Progenitor cell of endocrine pancreas (in vitro differentiated cells): ENCODE data around the gene NCOA1. TPM values are rescaled to one million over a fixed set of nuclear protein-coding genes. Genes with fewer than 3 reads are reported as not detected.
A peak's percentile ranks its signal among the peaks of the same experiment; 100 is the strongest.

Source experiments
- DNase-seq: peaks from one replicate; pipeline ENCODE4 v3.0.0; 2021; ENCODE audit warnings: low spot score; ENCODE audit not compliant: unreplicated experiment
- H3K27ac Mint-ChIP-seq: 2 replicates; pipeline ENCODE4 v1.8.0; 2021; ENCODE audit warnings: mild to moderate bottlenecking, moderate library complexity, mixed read lengths
- H3K27me3 Mint-ChIP-seq: 2 replicates; pipeline ENCODE4 v1.8.0; 2021; ENCODE audit warnings: mixed read lengths
- H3K36me3 Mint-ChIP-seq: 2 replicates; pipeline ENCODE4 v1.8.0; 2022; ENCODE audit warnings: mixed read lengths; ENCODE audit not compliant: insufficient read depth
- H3K4me1 Mint-ChIP-seq: 2 replicates; pipeline ENCODE4 v1.8.0; 2021; ENCODE audit warnings: low read depth, mixed read lengths
- H3K4me3 Mint-ChIP-seq: 2 replicates; pipeline ENCODE4 v1.8.0; 2021; ENCODE audit warnings: low read depth, mild to moderate bottlenecking, moderate library complexity, mixed read lengths
- H3K9me3 Mint-ChIP-seq: 2 replicates; pipeline ENCODE4 v1.8.0; 2021; ENCODE audit warnings: low read depth, mixed read lengths
- total RNA-seq: library from RNA; stranded (reverse); gene quantifications from 2 replicates; pipeline ENCODE4 v1.2.1, GENCODE V29; 2021
- TF ChIP-seq, protein P1 (sequence below): fragments of 200-600 bp; sonication (generic); IDR thresholded peaks from one replicate; pipeline ENCODE4 v1.5.0; 2021; ENCODE audit warnings: antibody characterized with exemption, mild to moderate bottlenecking; ENCODE audit not compliant: unreplicated experiment

The NCOA1 gene
- total RNA-seq, 1 donor from 2014 or later = 32.3 TPM

DNA sequence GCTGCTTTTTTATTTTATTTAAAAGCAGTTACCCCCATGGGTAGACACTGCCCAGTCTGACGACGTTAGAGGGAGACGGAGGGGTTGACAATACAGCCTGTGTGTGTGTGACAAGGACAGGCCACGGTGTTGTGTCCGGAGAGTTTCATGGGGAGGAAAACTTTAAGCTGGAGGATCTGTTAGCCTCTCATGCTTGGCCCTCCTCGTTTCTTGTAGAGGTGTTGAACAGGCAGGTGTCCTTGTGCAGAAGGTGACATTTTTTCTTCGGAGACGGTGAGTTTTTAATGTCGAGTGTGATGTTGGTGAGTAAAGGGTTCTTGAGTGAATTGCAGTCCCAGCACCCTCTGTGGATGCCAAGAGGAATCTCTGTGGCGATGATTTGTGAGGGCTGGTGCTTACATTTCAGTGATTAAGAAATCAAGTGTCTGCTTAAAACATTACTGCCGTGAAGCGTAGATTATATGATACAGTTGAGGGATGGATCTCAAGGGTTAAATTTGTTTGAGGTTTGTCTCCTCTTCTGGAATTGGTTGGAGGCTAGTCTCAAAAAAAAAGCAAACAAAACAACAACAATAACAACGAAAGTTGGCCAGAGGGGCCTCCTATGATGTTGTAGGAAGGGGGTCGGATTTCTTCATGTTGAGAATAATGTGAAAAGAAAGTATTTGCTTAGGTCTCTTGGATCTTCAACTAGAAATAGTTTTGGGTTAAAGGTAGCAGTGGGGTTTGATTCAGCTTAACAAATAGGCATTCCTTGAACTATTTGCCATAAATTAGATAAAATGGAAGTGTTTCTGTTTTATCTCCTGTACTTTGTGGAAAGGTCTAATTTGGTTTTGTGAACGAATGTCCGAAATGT, 1.6 kb downstream of the NCOA1 start:
- DNase-seq = no peak
- peak overlapping the region; percentile 64 for H3K27ac Mint-ChIP-seq
- peaks cover 25% of the 10 kb centered on the region for H3K4me1 Mint-ChIP-seq
- no peaks in the 10 kb centered on the region for H3K9me3 Mint-ChIP-seq
- H3K36me3 Mint-ChIP-seq = no peaks in the 10 kb centered on the region
- TF ChIP-seq, protein P1, sequence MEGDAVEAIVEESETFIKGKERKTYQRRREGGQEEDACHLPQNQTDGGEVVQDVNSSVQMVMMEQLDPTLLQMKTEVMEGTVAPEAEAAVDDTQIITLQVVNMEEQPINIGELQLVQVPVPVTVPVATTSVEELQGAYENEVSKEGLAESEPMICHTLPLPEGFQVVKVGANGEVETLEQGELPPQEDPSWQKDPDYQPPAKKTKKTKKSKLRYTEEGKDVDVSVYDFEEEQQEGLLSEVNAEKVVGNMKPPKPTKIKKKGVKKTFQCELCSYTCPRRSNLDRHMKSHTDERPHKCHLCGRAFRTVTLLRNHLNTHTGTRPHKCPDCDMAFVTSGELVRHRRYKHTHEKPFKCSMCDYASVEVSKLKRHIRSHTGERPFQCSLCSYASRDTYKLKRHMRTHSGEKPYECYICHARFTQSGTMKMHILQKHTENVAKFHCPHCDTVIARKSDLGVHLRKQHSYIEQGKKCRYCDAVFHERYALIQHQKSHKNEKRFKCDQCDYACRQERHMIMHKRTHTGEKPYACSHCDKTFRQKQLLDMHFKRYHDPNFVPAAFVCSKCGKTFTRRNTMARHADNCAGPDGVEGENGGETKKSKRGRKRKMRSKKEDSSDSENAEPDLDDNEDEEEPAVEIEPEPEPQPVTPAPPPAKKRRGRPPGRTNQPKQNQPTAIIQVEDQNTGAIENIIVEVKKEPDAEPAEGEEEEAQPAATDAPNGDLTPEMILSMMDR = no peak
- peaks cover 25% of the 10 kb centered on the region for H3K27me3 Mint-ChIP-seq
- peak overlapping the region; percentile 78 for H3K4me3 Mint-ChIP-seq

DNA sequence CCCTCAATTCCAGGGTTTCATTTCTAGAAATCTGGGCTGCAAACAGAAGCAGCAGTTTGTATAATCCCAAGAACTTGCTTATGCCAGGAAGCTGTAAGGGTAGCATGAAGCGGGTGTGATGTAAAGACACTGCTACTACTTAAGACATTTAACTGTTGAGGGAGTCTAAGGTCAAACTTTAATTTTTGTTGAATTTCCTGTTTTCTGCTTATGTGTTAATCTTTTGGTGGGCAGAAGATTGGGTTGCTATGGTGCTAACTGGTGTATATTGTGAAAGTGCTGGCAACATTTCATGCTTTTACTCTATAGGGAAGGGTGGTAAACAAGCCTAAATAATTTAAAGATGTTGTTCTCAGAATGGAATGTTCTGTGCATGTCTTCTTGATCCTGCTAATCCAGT, 2.7 kb downstream of the NCOA1 start:
- no peak for DNase-seq
- H3K27ac Mint-ChIP-seq = no peak overlapping the region
- H3K9me3 Mint-ChIP-seq = no peaks in the 10 kb centered on the region
- H3K4me3 Mint-ChIP-seq = no peak overlapping the region
- TF ChIP-seq, protein P1 = no peak
- H3K27me3 Mint-ChIP-seq = peaks cover 23% of the 10 kb centered on the region
- H3K36me3 Mint-ChIP-seq = no peaks in the 10 kb centered on the region
- peaks cover 28% of the 10 kb centered on the region for H3K4me1 Mint-ChIP-seq

DNA sequence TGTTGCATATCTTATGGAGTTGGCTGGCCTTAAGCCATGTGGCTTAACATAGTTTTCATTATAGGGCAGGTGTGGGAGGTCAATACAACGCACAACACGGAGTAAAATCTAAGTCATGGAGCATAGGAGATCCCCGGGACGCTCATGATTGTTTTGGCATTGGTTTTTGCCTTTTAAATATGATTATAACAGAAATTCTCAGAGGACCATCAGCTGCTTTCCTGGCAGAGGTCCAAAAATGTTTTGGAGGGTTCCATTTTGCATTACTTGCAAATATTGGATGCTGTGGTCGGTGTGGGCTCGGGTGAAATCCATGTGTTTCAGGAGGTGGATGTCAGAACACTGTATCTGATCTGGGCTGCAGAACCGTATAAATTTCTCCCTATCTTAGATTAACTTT, 3.4 kb downstream of the NCOA1 start:
- no peak overlapping the region for H3K27ac Mint-ChIP-seq
- no peaks in the 10 kb centered on the region for H3K9me3 Mint-ChIP-seq
- H3K4me1 Mint-ChIP-seq = peaks cover 28% of the 10 kb centered on the region
- TF ChIP-seq, protein P1 = no peak
- H3K4me3 Mint-ChIP-seq = no peak overlapping the region
- DNase-seq = no peak
- H3K27me3 Mint-ChIP-seq = peaks cover 23% of the 10 kb centered on the region
- H3K36me3 Mint-ChIP-seq = no peaks in the 10 kb centered on the region

- no peak overlapping the region for H3K27ac Mint-ChIP-seq
- peaks cover 23% of the 10 kb centered on the region for H3K27me3 Mint-ChIP-seq
- TF ChIP-seq, protein P1 = no peak
- no peaks in the 10 kb centered on the region for H3K9me3 Mint-ChIP-seq
- H3K36me3 Mint-ChIP-seq = no peaks in the 10 kb centered on the region
- no peak overlapping the region for H3K4me3 Mint-ChIP-seq
- DNase-seq = no peak
- peaks cover 23% of the 10 kb centered on the region for H3K4me1 Mint-ChIP-seq
These were observed 4.4 kb downstream of the NCOA1 start for GRCh38 chr2:24495451-24495850.

DNA sequence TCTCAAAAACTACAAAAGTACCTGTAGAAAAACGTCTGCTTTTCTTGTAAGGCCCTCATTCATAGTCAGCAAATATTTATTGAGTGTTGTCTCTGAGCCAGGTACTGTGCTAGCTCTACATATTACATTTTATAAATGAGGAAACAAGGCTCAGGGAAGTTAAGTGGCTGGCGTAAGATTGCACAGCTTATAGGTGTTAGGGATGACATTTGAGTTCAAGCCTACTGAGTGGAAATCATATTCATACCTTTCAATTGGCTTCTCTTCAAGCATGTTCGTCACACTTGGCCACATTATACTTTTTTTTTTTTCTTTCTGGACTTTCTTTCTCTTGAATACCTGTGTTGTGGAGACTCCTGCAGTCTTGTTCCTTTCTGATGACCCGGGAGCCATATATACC, 5.9 kb downstream of the NCOA1 start:
- Mint-ChIP-seq H3K4me3 (no peak overlapping the region), H3K27me3 (peaks cover 23% of the 10 kb centered on the region), H3K4me1 (peaks cover 23% of the 10 kb centered on the region), H3K27ac (no peak overlapping the region), H3K36me3 (no peaks in the 10 kb centered on the region), H3K9me3 (no peaks in the 10 kb centered on the region)
- DNase-seq = no peak
- TF ChIP-seq, protein P1 = no peak
